Measurements from ENCODE around the gene MVD. TPM values are rescaled to one million over a fixed set of nuclear protein-coding genes. Genes with fewer than 3 reads are reported as not detected.

MVD gene
- total and polyA plus RNA-seq, 4 donors, result 21.7 to 99.2 (median 74.7) TPM

GRCh38 chr16:88634141-88634993 lies 28.5 kb downstream of the MVD start:
- Histone ChIP-seq H3K36me3 (ENCODE audit: control insufficient read depth in 4 of 4, insufficient read depth in 3 of 4, low read depth in 1 of 4, low read length in 3 of 4) (peaks cover 10 to 28% (median 13%) of the 10 kb centered on the region in 4 donors), H3K4me1 (ENCODE audit: control insufficient read depth in 4 of 4, insufficient read depth in 4 of 4, low read length in 3 of 4) (peaks cover 0 to 4% (median 0%) of the 10 kb centered on the region in 4 donors), H3K9me3 (ENCODE audit: control insufficient read depth in 4 of 4, low read length in 3 of 4) (no peaks in the 10 kb centered on the region), H3K27ac (ENCODE audit: low read depth in 1 of 2, low read length in 2 of 2) (no peak overlapping the region), H3K4me3 (ENCODE audit: low read depth in 1 of 3, low read length in 3 of 3) (peak overlapping the region in 1 of 3 donors; percentile 38), H3K9ac (ENCODE audit: low read depth in 1 of 2, low read length in 2 of 2) (no peak overlapping the region), H3K27me3 (ENCODE audit: control insufficient read depth in 4 of 4, insufficient read depth in 4 of 4, low read length in 3 of 4) (peaks cover 0 to 3% (median under 1%) of the 10 kb centered on the region in 4 donors)
- 36% methylated on average over 82 of the region's 82 CpGs for WGBS
- TF ChIP-seq FOXA1 (IDR thresholded peaks at IDR 0.05) (no peak), CTCF (IDR thresholded peaks at IDR 0.05; ENCODE audit: low read depth, low read length, missing input control) (no peak), FOXA2 (IDR thresholded peaks at IDR 0.05) (no peak), EGR1 (IDR thresholded peaks at IDR 0.05; ENCODE audit: low read depth in 2 of 2) (no peak), JUND (IDR thresholded peaks at IDR 0.05) (no peak), NR2F2 (IDR thresholded peaks at IDR 0.05) (no peak), RAD21 (IDR thresholded peaks at IDR 0.05) (no peak), ATF3 (IDR thresholded peaks at IDR 0.05) (no peak), GABPA (IDR thresholded peaks at IDR 0.05 in 1 of 2, conservative IDR thresholded peaks at IDR 0.05 in 1 of 2) (no peak), SP1 (IDR thresholded peaks at IDR 0.05) (no peak), MAX (IDR thresholded peaks at IDR 0.05) (no peak), RXRA (IDR thresholded peaks at IDR 0.05) (no peak), YY1 (IDR thresholded peaks at IDR 0.05) (no peak), REST (IDR thresholded peaks at IDR 0.05) (no peak), ZBTB33 (IDR thresholded peaks at IDR 0.05) (no peak), TAF1 (conservative IDR thresholded peaks at IDR 0.05) (no peak), HNF4A (conservative IDR thresholded peaks at IDR 0.05) (no peak), HNF4G (IDR thresholded peaks at IDR 0.05) (no peak)
- DNase-seq (ENCODE audit: low spot score), result no peak

All from liver (tissue), 9 donors.